ENCODE results near the gene PTGS2. TPM values are rescaled to one million over a fixed set of nuclear protein-coding genes. Genes with fewer than 3 reads are reported as not detected.

The PTGS2 gene
- total RNA-seq, 4 donors from 2014 or later = 2.7 to 18.6 (median 4.3) TPM

- Histone ChIP-seq H3K36me3 (peaks cover 0 to 9% (median 0%) of the 10 kb centered on the region in 4 donors), H3K27ac (replicated peaks in 1 of 4) (peak overlapping the region in 2 of 4 donors; percentile 89 to 94), H3K4me3 (peak overlapping the region; percentile 65 to 83 (median 74)), H3K9me3 (peaks cover 0 to 2% (median 0%) of the 10 kb centered on the region in 4 donors), H3K27me3 (no peaks in the 10 kb centered on the region), H3K4me1 (peaks cover 0 to 25% (median 22%) of the 10 kb centered on the region in 4 donors)
- TF ChIP-seq CTCF (IDR thresholded peaks at IDR 0.05) (no peak), EP300 (IDR thresholded peaks at IDR 0.05) (no peak)
- 64% methylated on average over 2 of the region's 2 CpGs for WGBS
- DNase-seq (ENCODE audit: extremely low spot score) = no peak
- intact Hi-C loops (cut with DNase I) = loop anchor here (5.0 to 10.0 kb wide), 2 partner anchors 74 to 303 kb away; no protein-coding TSS in a partner anchor
Observed at GRCh38 chr1:186681801-186682200, 1.6 kb upstream of the PTGS2 start.

DNA sequence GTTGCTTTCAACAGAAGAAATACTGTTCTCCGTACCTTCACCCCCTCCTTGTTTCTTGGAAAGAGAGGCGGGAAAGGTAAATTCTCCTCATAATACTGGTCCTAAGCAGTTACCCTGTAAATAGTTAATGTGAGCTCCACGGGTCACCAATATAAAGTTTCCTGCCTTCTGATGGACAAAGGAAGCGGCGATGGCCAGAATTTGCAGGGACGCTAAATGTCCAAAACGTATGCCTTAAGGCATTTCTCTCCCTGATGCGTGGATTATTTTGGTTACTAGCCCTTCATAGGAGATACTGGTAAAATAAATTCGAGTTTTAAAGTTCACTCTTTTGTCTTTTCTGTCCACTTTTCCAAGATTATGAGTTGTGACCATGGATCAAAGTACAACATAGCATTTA, 898 bp upstream of the PTGS2 start:
- DNase-seq (ENCODE audit: extremely low spot score) = no peak
- no peaks in the 10 kb centered on the region for H3K27me3 ChIP-seq
- intact Hi-C loops (cut with DNase I) = loop anchor here (5.0 to 10.0 kb wide), 2 partner anchors 74 to 304 kb away; no protein-coding TSS in a partner anchor
- peaks cover 0 to 15% (median under 1%) of the 10 kb centered on the region in 4 donors for H3K36me3 ChIP-seq
- H3K4me3 ChIP-seq = peak overlapping the region; percentile 65 to 83 (median 74)
- 13% methylated on average over 9 of the region's 9 CpGs for WGBS
- H3K27ac ChIP-seq (replicated peaks in 1 of 4) = peak overlapping the region; percentile 89 to 94 (median 92)
- H3K4me1 ChIP-seq = peaks cover 0 to 25% (median 22%) of the 10 kb centered on the region in 4 donors
- H3K9me3 ChIP-seq = no peaks in the 10 kb centered on the region
- TF ChIP-seq CTCF (IDR thresholded peaks at IDR 0.05) (no peak), POLR2AphosphoS5 (IDR thresholded peaks at IDR 0.05) (no peak), POLR2A (IDR thresholded peaks at IDR 0.05; ENCODE audit: low read depth) (no peak), EP300 (IDR thresholded peaks at IDR 0.05) (no peak)

DNA sequence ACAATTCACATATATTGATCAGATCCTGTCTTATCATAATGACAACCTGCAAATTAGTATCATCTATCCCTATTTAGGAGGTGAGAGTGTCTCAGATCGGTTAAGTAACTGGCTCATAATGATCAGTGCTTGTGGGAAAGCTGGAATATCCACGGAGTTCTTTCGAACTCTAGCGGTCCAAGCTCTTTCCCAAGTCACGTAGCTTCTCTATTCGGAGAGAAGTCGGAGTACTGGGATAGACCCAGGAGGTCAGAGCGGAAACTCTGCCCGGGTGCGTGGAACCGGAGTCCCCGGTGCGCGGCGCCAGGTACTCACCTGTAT, 339 bp downstream of the PTGS2 start:
- Histone ChIP-seq H3K27me3 (no peaks in the 10 kb centered on the region), H3K4me1 (peaks cover 0 to 25% (median 22%) of the 10 kb centered on the region in 4 donors), H3K4me3 (peak overlapping the region; percentile 65 to 83 (median 74)), H3K36me3 (peaks cover 0 to 27% (median 7%) of the 10 kb centered on the region in 4 donors), H3K27ac (replicated peaks in 1 of 4) (peak overlapping the region; percentile 89 to 94 (median 92)), H3K9me3 (no peaks in the 10 kb centered on the region)
- TF ChIP-seq POLR2A (IDR thresholded peaks at IDR 0.05; ENCODE audit: low read depth) (no peak), EP300 (IDR thresholded peaks at IDR 0.05) (no peak), CTCF (IDR thresholded peaks at IDR 0.05) (no peak), POLR2AphosphoS5 (IDR thresholded peaks at IDR 0.05) (no peak)
- DNase-seq (ENCODE audit: extremely low spot score) = no peak
- WGBS = 0% methylated on average over 5 of the region's 15 CpGs
- intact Hi-C loops (cut with DNase I) = loop anchor here (5.0 to 10.0 kb wide), 2 partner anchors 73 to 305 kb away; no protein-coding TSS in a partner anchor

DNA sequence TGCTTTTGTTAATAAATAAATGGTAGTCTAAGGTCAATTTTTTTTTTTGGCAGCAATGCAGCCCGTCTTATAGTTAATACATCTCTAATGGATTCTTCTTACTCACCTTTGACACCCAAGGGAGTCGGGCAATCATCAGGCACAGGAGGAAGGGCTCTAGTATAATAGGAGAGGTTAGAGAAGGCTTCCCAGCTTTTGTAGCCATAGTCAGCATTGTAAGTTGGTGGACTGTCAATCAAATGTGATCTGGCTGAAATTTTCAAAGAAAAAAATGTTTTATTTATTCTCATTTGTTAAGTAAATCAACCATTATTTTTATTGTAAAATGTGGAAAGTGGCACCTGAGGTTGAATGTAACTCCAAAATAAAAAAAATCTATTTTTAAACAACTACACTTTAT, 2.1 kb downstream of the PTGS2 start:
- Histone ChIP-seq H3K27me3 (no peaks in the 10 kb centered on the region), H3K4me3 (no peak overlapping the region), H3K27ac (replicated peaks in 1 of 4) (no peak overlapping the region), H3K9me3 (no peaks in the 10 kb centered on the region), H3K36me3 (peaks cover 0 to 45% (median 12%) of the 10 kb centered on the region in 4 donors), H3K4me1 (peaks cover 0 to 24% (median 21%) of the 10 kb centered on the region in 4 donors)
- 89% methylated on average over 2 of the region's 2 CpGs for WGBS
- no peak for DNase-seq (ENCODE audit: extremely low spot score)
- intact Hi-C loops (cut with DNase I) = no loop called here
- no peak for TF ChIP-seq POLR2A (IDR thresholded peaks at IDR 0.05; ENCODE audit: low read depth)
- TF ChIP-seq POLR2AphosphoS5 (IDR thresholded peaks at IDR 0.05) = no peak
- TF ChIP-seq EP300 (IDR thresholded peaks at IDR 0.05) = no peak
- no peak for TF ChIP-seq CTCF (IDR thresholded peaks at IDR 0.05)

DNA sequence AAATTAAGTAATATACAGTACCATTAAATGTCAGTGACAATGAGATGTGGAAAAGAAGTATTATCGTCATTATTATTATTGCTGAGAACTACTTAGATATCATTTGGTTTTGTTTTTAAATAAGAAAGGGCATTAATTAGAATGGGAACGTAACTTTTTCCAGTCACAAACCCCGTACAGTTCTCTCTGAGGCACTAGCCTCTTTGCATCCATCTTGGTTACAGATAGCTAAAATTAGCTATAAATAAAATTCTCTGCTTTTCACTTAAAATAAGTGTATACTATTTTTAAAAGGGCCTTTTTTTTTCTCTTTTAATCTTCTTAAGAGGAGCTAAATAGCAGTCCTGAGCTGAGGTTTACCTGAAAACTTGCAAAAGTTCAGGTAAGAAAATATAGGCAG, 7.6 kb downstream of the PTGS2 start:
- Histone ChIP-seq H3K4me3 (no peak overlapping the region), H3K27me3 (no peaks in the 10 kb centered on the region), H3K36me3 (peaks cover 0 to 42% (median 14%) of the 10 kb centered on the region in 4 donors), H3K9me3 (no peaks in the 10 kb centered on the region), H3K4me1 (no peaks in the 10 kb centered on the region), H3K27ac (replicated peaks in 1 of 4) (no peak overlapping the region)
- TF ChIP-seq POLR2AphosphoS5 (IDR thresholded peaks at IDR 0.05) = no peak
- no peak for TF ChIP-seq CTCF (IDR thresholded peaks at IDR 0.05)
- no peak for TF ChIP-seq EP300 (IDR thresholded peaks at IDR 0.05)
- no peak for TF ChIP-seq POLR2A (IDR thresholded peaks at IDR 0.05; ENCODE audit: low read depth)
- no peak for DNase-seq (ENCODE audit: extremely low spot score)
- 90% methylated on average over 3 of the region's 3 CpGs for WGBS
- intact Hi-C loops (cut with DNase I) = no loop called here
